ENCODE data around the gene ZFAND2A.

- TF ChIP-seq, protein P1, sequence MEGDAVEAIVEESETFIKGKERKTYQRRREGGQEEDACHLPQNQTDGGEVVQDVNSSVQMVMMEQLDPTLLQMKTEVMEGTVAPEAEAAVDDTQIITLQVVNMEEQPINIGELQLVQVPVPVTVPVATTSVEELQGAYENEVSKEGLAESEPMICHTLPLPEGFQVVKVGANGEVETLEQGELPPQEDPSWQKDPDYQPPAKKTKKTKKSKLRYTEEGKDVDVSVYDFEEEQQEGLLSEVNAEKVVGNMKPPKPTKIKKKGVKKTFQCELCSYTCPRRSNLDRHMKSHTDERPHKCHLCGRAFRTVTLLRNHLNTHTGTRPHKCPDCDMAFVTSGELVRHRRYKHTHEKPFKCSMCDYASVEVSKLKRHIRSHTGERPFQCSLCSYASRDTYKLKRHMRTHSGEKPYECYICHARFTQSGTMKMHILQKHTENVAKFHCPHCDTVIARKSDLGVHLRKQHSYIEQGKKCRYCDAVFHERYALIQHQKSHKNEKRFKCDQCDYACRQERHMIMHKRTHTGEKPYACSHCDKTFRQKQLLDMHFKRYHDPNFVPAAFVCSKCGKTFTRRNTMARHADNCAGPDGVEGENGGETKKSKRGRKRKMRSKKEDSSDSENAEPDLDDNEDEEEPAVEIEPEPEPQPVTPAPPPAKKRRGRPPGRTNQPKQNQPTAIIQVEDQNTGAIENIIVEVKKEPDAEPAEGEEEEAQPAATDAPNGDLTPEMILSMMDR (conservative IDR thresholded peaks at IDR 0.05 in 1 of 2, IDR thresholded peaks at IDR 0.05 in 1 of 2; ENCODE audit: extremely low read depth in 1 of 2, insufficient read depth in 1 of 2, low read depth in 1 of 2, low read length in 2 of 2) = no peak
- no peak for TF ChIP-seq EZH2 (IDR thresholded peaks at IDR 0.05; ENCODE audit: borderline replicate concordance, low read length)
These were observed 30.2 kb upstream of the ZFAND2A start for GRCh38 chr7:1189986-1190772.

Measured in mammary epithelial cell (primary cell).